ENCODE results near the gene S100PBP. TPM values are rescaled to one million over a fixed set of nuclear protein-coding genes. Genes with fewer than 3 reads are reported as not detected.
A peak's percentile ranks its signal among the peaks of the same experiment; 100 is the strongest.

The S100PBP gene
- total and polyA plus RNA-seq, 10 of the 15 experiments (the other 5 are each of a cell fraction or from before 2014, with no cell fraction given) = 17.0 to 98.3 (median 40.6) TPM

DNA sequence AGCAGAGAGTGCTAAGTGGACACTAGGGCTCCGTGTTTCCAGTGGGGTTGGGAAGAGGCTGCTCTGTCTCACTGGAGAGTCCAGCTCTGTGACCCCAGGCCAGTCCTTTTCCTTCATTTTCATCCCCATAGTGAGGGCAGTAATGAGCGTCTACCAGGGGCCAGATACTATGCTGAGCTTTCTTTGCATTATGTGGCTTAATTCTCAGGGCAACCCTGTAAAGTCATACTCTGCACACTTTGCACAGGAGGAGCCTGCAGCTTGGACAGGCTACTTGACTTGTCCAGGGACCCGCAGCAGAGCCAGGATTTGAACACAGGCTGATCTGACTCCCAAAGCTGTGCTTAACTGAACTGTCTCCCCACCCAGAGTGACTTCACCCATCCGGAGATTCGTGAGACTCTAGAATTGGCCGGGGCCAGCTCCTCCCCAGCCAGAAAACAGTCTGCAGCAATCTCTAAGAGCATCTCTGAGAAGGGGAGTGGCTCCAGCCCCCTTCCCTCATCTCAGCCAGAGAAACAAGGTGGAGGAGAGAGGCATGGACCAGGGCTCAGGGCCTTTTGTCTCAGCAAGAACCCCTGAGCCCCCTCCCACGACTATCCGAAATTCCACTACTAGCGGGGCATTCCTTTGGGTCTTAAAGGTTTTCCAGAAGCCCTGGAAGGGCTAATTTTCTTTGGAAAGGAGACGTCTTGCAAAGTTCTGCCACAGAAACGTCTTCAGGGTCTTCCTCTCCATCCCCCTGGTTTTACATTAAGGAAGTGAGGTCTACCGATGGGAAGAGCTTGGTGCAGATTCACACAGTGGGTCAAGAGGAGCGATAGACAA, 54.1 kb downstream of the S100PBP start:
- ChIA-PET CTCF (interaction anchor here (0.6 to 3.2 kb wide), 20 partner anchors 11 to 351 kb away, joined by 3 to 48 read pairs (median 4); no protein-coding TSS in a partner anchor), RAD21 (ENCODE audit: unreplicated experiment) (interaction anchor here (0.9 to 3.4 kb wide), 8 partner anchors 24 to 471 kb away, joined by 3 to 34 read pairs (median 4); partner anchors contain the start of genes S100PBP and YARS1), SMC1A (ENCODE audit: uncharacterized antibody, unreplicated experiment) (interaction anchor here (0.5 to 3.1 kb wide), 10 partner anchors 10 to 351 kb away, joined by 3 to 11 read pairs (median 4); no protein-coding TSS in a partner anchor), POLR2A (interaction anchor here (0.6 to 1.3 kb wide), 2 partner anchors 53 to 159 kb away, joined by 3 to 4 read pairs; no protein-coding TSS in a partner anchor)
- in situ Hi-C loops (cut with MboI) = no loop called here
- Histone ChIP-seq H3K4me2 (ENCODE audit: control insufficient read depth, insufficient read depth) (peak overlapping the region; percentile 64; the same call in 1 of the 2 replicates), H3K27ac (ENCODE audit: control insufficient read depth, insufficient read depth) (no peak overlapping the region), H3K4me3 (no peak overlapping the region), H3K27me3 (replicated peaks in 1 of 2; ENCODE audit: control insufficient read depth in 2 of 2, insufficient read depth in 2 of 2, low read length in 1 of 2) (peaks cover 9 to 12% of the 10 kb centered on the region in 2 experiments; a peak in 3 of 4 replicates), H3K79me2 (ENCODE audit: control insufficient read depth, insufficient read depth, low read length) (no peaks in the 10 kb centered on the region), H2AFZ (ENCODE audit: control insufficient read depth, low read depth, low read length) (no peak overlapping the region), H4K20me1 (ENCODE audit: control insufficient read depth, insufficient read depth) (no peaks in the 10 kb centered on the region; the same call in 1 of the 2 replicates), H3K9ac (ENCODE audit: control insufficient read depth, insufficient read depth, low read length) (no peak overlapping the region), H3K9me3 (replicated peaks; ENCODE audit: control insufficient read depth, insufficient read depth, low read length) (no peaks in the 10 kb centered on the region), H3K4me1 (ENCODE audit: control insufficient read depth, insufficient read depth, low read length) (peaks cover 10% of the 10 kb centered on the region), H3K36me3 (ENCODE audit: control insufficient read depth in 2 of 2, insufficient read depth in 2 of 2, low read length in 1 of 2) (no peaks in the 10 kb centered on the region; a peak in 1 of 4 replicates)
- WGBS (ENCODE audit: insufficient coverage, insufficient replicate concordance, low lambda C conversion rate, missing lambda C conversion rate) = 21% methylated on average over 13 of the region's 13 CpGs
- no peak for DNase-seq (ENCODE audit: low read depth, low spot score)
- TF ChIP-seq EGR1 (IDR thresholded peaks at IDR 0.05; ENCODE audit: borderline replicate concordance in 1 of 2, low read depth in 2 of 2, low read length in 2 of 2) (no peak), CBX3 (IDR thresholded peaks at IDR 0.05; ENCODE audit: borderline replicate concordance, low read depth) (no peak), MYC (IDR thresholded peaks at IDR 0.05; ENCODE audit: insufficient read depth, insufficient read length, insufficient replicate concordance, low read length, severe bottlenecking) (no peak)
- TF ChIP-seq, protein P1, sequence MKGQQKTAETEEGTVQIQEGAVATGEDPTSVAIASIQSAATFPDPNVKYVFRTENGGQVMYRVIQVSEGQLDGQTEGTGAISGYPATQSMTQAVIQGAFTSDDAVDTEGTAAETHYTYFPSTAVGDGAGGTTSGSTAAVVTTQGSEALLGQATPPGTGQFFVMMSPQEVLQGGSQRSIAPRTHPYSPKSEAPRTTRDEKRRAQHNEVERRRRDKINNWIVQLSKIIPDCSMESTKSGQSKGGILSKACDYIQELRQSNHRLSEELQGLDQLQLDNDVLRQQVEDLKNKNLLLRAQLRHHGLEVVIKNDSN (IDR thresholded peaks at IDR 0.05; ENCODE audit: borderline replicate concordance, extremely low read length, insufficient read depth, low read depth, low read length) = no peak
- TF ChIP-seq, protein P2, sequence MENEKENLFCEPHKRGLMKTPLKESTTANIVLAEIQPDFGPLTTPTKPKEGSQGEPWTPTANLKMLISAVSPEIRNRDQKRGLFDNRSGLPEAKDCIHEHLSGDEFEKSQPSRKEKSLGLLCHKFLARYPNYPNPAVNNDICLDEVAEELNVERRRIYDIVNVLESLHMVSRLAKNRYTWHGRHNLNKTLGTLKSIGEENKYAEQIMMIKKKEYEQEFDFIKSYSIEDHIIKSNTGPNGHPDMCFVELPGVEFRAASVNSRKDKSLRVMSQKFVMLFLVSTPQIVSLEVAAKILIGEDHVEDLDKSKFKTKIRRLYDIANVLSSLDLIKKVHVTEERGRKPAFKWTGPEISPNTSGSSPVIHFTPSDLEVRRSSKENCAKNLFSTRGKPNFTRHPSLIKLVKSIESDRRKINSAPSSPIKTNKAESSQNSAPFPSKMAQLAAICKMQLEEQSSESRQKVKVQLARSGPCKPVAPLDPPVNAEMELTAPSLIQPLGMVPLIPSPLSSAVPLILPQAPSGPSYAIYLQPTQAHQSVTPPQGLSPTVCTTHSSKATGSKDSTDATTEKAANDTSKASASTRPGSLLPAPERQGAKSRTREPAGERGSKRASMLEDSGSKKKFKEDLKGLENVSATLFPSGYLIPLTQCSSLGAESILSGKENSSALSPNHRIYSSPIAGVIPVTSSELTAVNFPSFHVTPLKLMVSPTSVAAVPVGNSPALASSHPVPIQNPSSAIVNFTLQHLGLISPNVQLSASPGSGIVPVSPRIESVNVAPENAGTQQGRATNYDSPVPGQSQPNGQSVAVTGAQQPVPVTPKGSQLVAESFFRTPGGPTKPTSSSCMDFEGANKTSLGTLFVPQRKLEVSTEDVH (IDR thresholded peaks at IDR 0.05; ENCODE audit: low read depth, partially characterized antibody) = no peak
- intact Hi-C loops (cut with micrococcal nuclease; ENCODE audit: unreplicated experiment) = loop anchor here (1.0 to 10.0 kb wide), 4 partner anchors 54 to 471 kb away; partner anchors contain the start of genes S100PBP and YARS1
- ATAC-seq = peak; percentile 11; the same call in 2 of the 3 replicates
- BruUV-seq (replicated peaks) = no TSS peak
- no peak for FAIRE-seq

Measured in GM12878 (cell line).